ENCODE data around the gene TGM2. TPM values are rescaled to one million over a fixed set of nuclear protein-coding genes. Genes with fewer than 3 reads are reported as not detected.

Gene TGM2
- total RNA-seq, 2 experiments from 2014 or later = 0.35 TPM

DNA sequence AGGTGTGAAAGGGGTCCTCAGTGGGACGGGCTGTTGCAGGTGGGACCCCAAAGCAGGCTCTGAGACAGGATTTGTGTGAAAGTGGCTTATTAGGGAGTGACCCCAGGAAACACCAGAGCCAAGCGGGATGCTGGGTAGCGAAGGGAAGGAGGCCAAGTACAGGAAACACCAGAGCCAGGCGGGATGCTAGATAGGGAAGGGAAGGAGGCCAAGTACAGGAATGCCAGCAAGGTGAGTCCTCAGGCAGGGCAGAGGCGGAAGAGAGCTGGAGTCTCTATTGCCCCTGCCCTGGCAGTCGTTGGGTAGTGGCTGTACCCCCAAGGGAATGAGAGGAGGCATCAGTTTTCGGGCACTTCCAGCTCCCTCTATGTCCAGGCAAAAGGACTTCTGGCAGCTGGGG is 30.5 kb upstream of the TGM2 start:
- H3K27ac Mint-ChIP-seq = no peak overlapping the region
- DNase-seq (no peak), ATAC-seq (no peak)
- CTCF ChIA-PET = interaction anchor here (1.2 to 1.4 kb wide), 2 partner anchors 26 to 137 kb away, joined by 5 read pairs; no protein-coding TSS in a partner anchor
- no peak overlapping the region for H3K4me3 Mint-ChIP-seq
- H3K4me1 Mint-ChIP-seq = no peaks in the 10 kb centered on the region
- H3K9me3 Mint-ChIP-seq (ENCODE audit: low read depth) = no peaks in the 10 kb centered on the region
- H3K27me3 Mint-ChIP-seq = peaks cover 6% of the 10 kb centered on the region
- no peaks in the 10 kb centered on the region for H3K36me3 Mint-ChIP-seq

DNA sequence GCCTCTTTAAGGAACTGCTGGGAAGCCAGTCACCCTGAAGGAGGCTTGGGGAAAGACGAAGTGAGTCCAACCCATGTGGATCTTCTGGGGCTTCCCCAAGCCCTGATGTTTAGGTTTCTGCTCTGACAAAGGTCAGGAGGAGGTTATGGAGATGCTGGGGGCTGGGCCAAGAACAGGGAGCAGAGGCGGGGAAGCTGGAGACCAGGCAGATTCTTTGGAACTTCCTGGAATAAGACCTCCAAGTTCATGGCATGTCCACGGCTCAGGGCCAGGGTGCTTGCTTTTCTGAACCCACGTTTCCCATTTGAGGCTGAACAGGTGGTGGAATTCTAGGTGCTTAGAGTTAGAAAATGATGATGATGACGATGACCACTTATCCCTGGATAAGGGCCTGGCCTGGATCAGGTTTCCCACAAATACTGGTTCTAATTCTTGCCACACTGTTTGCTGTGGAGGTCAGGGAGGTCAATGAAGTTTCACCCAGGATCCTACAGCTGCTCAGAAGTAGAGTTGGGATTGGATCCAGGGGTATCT is 30.0 kb upstream of the TGM2 start:
- Mint-ChIP-seq H3K9me3 (ENCODE audit: low read depth) (no peaks in the 10 kb centered on the region), H3K4me3 (no peak overlapping the region), H3K27ac (no peak overlapping the region), H3K4me1 (no peaks in the 10 kb centered on the region), H3K27me3 (peaks cover 6% of the 10 kb centered on the region), H3K36me3 (no peaks in the 10 kb centered on the region)
- DNase-seq = no peak
- CTCF ChIA-PET = no interaction called here
- no peak for ATAC-seq

DNA sequence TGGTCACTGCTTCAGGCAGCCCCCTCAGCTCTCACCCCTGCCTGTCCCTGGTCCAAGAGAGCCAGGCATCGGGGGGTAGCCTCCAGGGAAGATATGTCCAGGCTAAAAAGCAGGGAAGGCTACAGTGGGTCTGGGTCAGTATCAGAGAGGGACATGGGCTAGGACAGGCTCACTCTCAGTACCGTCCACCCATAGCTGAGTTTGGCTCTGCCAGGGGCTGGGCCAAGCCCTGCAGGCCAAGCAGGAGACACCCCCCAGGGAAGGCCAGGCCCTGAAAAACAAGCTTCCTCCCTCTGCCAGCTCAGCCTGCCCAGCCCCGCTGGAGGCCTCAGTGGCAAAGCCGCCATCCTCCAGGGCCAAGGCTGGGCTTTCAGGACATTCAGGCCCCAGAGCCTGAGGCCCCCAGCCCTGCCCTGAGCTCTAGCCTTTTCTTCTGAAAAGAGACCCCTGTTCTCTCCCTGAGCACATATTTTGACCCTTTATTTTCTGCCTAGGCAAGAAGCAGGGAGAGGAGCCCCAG is 28.6 kb upstream of the TGM2 start:
- no peaks in the 10 kb centered on the region for H3K4me1 Mint-ChIP-seq
- no peak for ATAC-seq

DNA sequence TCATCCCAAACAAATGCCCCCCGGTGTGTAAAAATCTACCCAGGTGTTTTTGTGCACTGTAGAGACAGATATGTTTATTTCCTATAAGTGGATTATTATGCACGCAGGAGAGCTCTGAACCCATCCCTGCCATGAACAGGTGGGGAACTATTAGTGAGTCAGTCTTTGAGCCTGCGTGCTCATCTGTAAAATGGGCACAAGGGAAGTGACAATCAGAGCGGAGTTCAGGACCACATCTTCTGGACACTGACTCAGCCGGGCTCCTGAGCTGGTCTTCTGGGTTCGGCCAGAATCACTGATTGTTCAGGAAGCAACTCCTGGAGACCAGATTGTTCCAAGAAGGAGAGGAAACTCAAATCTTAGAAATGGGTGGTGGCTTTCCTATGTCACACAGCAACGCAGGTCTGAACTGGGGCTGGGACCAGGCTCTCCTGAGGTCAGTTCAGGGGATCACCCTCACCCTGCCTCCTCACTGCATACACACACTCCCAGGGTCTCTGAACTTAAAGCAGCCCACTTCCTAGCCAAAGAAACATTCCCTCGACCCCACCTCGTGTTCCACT is 27.3 kb upstream of the TGM2 start:
- H3K36me3 Mint-ChIP-seq = no peaks in the 10 kb centered on the region

More for the DNA sequence above, 28.6 kb upstream of the TGM2 start:
- DNase-seq = no peak
- H3K36me3 Mint-ChIP-seq = no peaks in the 10 kb centered on the region
- H3K9me3 Mint-ChIP-seq (ENCODE audit: low read depth) = no peaks in the 10 kb centered on the region
- no peak overlapping the region for H3K27ac Mint-ChIP-seq
- H3K27me3 Mint-ChIP-seq = peaks cover 18% of the 10 kb centered on the region
- CTCF ChIA-PET = no interaction called here
- H3K4me3 Mint-ChIP-seq = no peak overlapping the region

DNA sequence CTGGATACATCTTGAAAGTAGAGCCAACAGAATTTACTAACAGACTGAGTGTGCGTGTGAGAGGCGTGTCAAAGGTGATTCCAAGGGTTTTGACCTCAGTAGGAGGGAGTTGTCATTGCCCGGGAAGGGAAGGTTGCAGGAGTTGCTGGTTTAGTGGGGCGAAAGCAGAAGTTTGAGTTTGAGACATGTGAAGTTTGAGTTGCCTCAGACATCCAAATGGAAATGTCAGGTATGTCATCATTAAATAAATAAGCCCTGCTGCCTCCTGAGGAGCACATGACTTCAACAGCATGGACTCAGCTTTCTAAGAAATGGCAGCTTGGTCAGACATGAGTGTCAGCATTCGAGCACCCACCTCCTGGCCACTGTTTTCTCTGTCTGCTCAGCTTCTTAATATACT is 26.6 kb upstream of the TGM2 start:
- Mint-ChIP-seq H3K27me3 (peaks cover 20% of the 10 kb centered on the region), H3K27ac (no peak overlapping the region), H3K9me3 (ENCODE audit: low read depth) (no peaks in the 10 kb centered on the region), H3K4me3 (no peak overlapping the region), H3K36me3 (no peaks in the 10 kb centered on the region), H3K4me1 (no peaks in the 10 kb centered on the region)
- ATAC-seq (no peak), DNase-seq (no peak)
- CTCF ChIA-PET = no interaction called here

More for the DNA sequence above, 27.3 kb upstream of the TGM2 start:
- Mint-ChIP-seq H3K27me3 (peaks cover 19% of the 10 kb centered on the region), H3K4me1 (no peaks in the 10 kb centered on the region), H3K4me3 (no peak overlapping the region), H3K9me3 (ENCODE audit: low read depth) (no peaks in the 10 kb centered on the region), H3K27ac (no peak overlapping the region)
- DNase-seq = no peak
- no peak for ATAC-seq
- CTCF ChIA-PET = no interaction called here

DNA sequence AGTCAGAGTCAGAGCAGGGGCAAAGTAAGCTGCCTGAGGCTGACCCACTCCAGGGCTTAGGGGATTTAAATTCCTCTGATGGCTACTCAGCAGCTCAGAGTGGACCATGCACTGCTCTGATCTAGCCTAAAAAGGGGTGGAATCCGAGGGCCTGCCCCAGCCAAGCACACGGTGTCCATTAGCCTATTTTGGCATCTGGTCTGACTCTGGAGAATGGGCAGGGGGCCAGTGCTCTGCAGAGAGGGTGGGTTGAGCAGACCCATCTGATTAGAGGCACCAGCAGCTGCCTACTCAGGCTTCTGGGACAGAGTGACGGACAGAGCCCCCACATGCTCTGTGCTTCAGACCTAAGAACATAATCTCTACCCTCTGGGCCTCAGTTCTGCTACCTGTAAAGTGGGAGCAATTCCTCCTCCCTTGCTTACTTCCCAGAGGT is 25.9 kb upstream of the TGM2 start:
- Mint-ChIP-seq H3K36me3 (no peaks in the 10 kb centered on the region), H3K9me3 (ENCODE audit: low read depth) (no peaks in the 10 kb centered on the region), H3K27me3 (peaks cover 23% of the 10 kb centered on the region), H3K4me1 (no peaks in the 10 kb centered on the region), H3K4me3 (no peak overlapping the region), H3K27ac (no peak overlapping the region)
- CTCF ChIA-PET = no interaction called here
- no peak for DNase-seq
- ATAC-seq = no peak

DNA sequence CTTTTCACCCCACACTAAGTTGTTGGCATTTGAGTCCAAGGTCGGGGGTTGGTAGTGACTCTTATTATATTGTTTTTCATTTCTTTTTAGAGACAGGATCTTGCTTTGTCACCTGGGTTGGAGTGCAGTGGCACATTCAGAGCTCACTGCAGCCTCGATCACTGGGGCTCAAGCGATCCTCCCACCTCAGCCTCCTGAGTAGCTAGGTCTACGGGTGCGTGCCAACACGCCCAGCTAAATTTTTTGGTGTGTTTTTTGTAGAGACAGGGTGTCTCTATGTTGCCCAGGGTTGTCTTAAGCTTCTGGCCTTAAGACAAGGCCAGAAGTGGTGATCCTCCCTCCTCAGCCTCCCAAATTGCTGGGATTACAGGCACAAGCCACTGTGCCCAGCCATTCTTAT is 25.1 kb upstream of the TGM2 start:
- CTCF ChIA-PET = no interaction called here
- ATAC-seq (no peak), DNase-seq (no peak)
- no peaks in the 10 kb centered on the region for H3K36me3 Mint-ChIP-seq
- no peak overlapping the region for H3K4me3 Mint-ChIP-seq
- H3K27me3 Mint-ChIP-seq = peaks cover 29% of the 10 kb centered on the region
- H3K27ac Mint-ChIP-seq = no peak overlapping the region
- no peaks in the 10 kb centered on the region for H3K9me3 Mint-ChIP-seq (ENCODE audit: low read depth)
- H3K4me1 Mint-ChIP-seq = no peaks in the 10 kb centered on the region

DNA sequence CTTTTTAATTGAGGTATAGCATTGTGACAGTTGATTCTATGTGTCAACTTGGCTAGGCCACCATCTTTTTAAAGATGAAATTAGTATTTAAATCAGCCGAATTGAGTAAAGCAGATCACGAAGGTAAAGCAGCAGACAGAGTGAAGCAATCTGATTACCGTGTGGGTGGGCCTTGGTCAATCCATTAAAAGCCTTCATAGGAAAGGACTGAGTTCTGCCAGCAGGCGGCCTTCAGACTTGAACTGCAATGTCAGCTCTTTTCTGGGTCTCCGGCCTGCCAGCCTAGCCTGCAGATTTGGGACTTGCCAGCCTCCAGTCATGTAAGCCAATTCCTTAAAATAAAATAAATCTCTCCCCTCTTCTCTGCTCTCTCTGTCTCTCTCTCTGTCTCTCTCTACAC is 22.4 kb upstream of the TGM2 start:
- DNase-seq (no peak), ATAC-seq (no peak)
- H3K36me3 Mint-ChIP-seq = no peaks in the 10 kb centered on the region
- CTCF ChIA-PET = interaction anchor here (1.5 kb wide), 1 partner anchor 34 kb away, joined by 3 read pairs; no protein-coding TSS in a partner anchor
- H3K4me3 Mint-ChIP-seq = no peak overlapping the region
- no peaks in the 10 kb centered on the region for H3K9me3 Mint-ChIP-seq (ENCODE audit: low read depth)
- no peaks in the 10 kb centered on the region for H3K4me1 Mint-ChIP-seq
- H3K27me3 Mint-ChIP-seq = peaks cover 42% of the 10 kb centered on the region
- H3K27ac Mint-ChIP-seq = no peak overlapping the region

DNA sequence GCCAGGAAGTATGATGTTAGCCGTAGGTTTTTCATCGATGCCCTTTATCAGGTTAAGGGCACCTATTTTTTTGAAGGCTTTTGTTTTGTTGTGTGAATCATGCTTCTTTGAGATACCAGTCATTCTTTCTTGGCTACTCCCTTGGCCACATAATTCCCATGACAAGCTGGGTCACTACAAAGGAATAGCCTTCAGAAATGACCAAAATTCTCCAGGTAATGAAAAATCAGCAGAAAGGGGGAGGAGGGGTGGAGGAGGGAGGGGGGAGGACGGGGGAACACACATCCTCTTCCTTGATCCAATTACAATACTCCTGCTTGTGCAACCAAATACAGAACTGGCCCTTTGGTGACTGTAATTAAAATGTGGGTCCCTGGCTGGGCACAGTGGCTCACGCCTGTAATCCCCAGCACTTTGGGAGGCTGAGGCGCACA is 21.7 kb upstream of the TGM2 start:
- peaks cover 45% of the 10 kb centered on the region for H3K27me3 Mint-ChIP-seq
- no peaks in the 10 kb centered on the region for H3K9me3 Mint-ChIP-seq (ENCODE audit: low read depth)
- ATAC-seq = no peak
- H3K4me1 Mint-ChIP-seq = no peaks in the 10 kb centered on the region
- no peaks in the 10 kb centered on the region for H3K36me3 Mint-ChIP-seq
- no peak for DNase-seq
- no peak overlapping the region for H3K27ac Mint-ChIP-seq
- H3K4me3 Mint-ChIP-seq = no peak overlapping the region
- CTCF ChIA-PET = interaction anchor here (1.5 kb wide), 1 partner anchor 35 kb away, joined by 3 read pairs; no protein-coding TSS in a partner anchor

DNA sequence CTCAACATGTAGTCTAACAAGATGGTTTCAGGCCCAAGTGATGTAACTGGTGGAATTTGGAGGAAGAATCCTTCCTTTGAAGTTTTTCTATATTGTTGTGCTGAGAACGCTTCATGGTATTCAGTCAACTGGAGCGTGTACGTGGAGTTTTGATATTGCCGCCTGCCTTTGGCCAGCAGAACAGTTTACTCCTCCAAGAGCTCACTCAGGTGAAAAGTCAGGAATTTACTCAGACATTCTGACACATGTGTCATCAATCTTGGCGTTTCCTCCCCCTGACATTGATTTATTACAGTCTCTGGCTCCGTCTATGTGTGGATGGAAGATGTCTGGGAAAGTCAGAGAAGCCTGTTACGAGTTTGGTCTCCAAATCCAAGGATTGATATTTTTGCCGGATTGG is 19.0 kb upstream of the TGM2 start:
- DNase-seq (no peak), ATAC-seq (no peak)
- Mint-ChIP-seq H3K4me3 (no peak overlapping the region), H3K27ac (no peak overlapping the region), H3K27me3 (peaks cover 32% of the 10 kb centered on the region), H3K9me3 (ENCODE audit: low read depth) (no peaks in the 10 kb centered on the region), H3K4me1 (no peaks in the 10 kb centered on the region), H3K36me3 (no peaks in the 10 kb centered on the region)
- CTCF ChIA-PET = no interaction called here

DNA sequence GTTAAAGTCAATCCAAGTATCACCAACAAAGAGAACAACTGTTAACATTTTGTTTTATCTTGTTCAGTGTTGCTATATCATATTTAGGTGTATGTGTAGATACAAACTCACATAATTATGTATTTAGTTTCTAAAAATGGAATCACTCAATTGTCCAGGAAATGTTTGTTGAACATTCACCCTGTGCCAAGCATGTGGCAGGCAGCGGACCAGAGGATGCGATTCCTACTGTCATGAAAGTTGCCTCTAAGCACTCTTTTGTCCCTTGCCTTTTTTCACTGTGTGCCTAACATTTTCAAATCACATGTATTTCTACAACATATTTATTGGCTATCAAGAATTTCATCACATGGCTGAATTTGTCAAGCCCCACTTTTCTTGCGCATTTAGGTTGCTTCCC is 16.9 kb upstream of the TGM2 start:
- CTCF ChIA-PET = no interaction called here
- Mint-ChIP-seq H3K27me3 (peaks cover 35% of the 10 kb centered on the region), H3K4me1 (no peaks in the 10 kb centered on the region), H3K9me3 (ENCODE audit: low read depth) (no peaks in the 10 kb centered on the region), H3K36me3 (no peaks in the 10 kb centered on the region), H3K4me3 (no peak overlapping the region), H3K27ac (no peak overlapping the region)
- no peak for ATAC-seq
- no peak for DNase-seq

DNA sequence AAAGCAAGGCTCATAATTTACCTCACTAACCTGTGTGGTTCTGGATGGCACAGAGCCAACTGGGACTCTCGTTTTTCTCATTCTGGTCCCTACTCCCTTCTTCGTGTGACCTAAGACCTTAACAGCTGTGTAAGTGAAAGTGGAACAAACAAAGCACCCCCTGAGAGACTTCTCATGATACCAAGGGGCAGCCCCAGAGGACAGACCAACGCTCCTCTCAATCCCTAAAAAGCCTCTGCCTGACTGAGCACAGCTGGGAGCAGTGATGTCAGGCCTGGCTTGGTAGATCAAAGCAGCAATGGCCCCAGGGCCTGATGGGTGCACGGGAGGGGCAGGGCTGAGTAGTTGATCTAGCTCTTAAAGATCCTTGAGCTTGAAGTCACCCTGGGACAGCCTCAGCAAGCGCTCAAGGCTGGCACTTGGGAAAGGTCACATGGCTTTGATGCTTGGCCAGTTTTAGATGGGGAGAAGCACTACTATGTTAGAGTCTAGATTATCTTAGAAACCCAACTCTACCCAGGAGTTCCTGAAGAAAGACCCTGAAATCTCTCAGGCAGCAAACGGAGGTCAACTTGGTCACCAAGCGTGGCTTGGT is 16.2 kb upstream of the TGM2 start:
- Mint-ChIP-seq H3K27ac (no peak overlapping the region), H3K36me3 (no peaks in the 10 kb centered on the region), H3K9me3 (ENCODE audit: low read depth) (no peaks in the 10 kb centered on the region), H3K4me3 (no peak overlapping the region), H3K27me3 (peaks cover 31% of the 10 kb centered on the region), H3K4me1 (no peaks in the 10 kb centered on the region)
- CTCF ChIA-PET = no interaction called here
- ATAC-seq (no peak), DNase-seq (no peak)

DNA sequence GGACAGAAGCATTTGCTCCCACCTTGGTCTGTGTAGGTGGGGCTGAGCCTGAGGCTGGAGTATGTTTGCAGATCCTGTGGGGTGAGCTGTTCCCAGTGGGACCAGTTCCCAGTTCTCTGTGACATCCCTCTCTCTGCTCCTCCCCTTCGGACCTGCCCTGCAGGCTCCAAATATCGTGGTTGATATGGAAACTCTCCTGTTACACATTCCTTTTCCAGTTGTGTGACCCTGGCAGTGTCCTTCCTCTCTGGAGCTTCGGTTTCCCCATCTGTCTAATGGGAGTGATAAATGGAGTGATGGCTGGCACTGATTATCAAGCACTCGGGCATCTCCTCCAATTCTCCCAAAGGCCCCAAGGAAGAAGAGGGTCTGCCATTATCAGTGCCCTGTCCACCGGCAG is 15.7 kb upstream of the TGM2 start:
- CTCF ChIA-PET = no interaction called here
- peaks cover 29% of the 10 kb centered on the region for H3K27me3 Mint-ChIP-seq
- H3K4me3 Mint-ChIP-seq = no peak overlapping the region
- ATAC-seq (no peak), DNase-seq (no peak)
- no peaks in the 10 kb centered on the region for H3K4me1 Mint-ChIP-seq
- H3K36me3 Mint-ChIP-seq = no peaks in the 10 kb centered on the region
- H3K9me3 Mint-ChIP-seq (ENCODE audit: low read depth) = no peaks in the 10 kb centered on the region
- H3K27ac Mint-ChIP-seq = no peak overlapping the region

DNA sequence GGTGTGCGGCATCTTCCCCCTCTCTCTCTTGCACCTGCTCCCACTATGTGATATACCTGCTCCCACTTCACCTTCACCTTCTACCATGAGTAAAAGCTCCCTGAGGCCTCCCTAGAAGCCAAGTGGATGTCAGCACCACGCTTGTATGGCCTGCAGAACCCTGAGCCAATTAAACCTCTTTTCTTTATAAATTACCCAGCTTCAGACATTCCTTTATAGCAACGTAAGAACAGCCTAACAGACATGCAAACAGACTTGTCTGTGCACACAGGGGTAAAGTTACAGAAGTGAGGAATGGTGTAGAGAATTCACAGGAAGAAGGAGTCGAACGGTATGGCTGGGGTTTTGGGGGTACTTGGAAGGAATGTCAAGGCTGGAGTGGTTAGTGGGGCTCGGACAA is 14.8 kb upstream of the TGM2 start:
- H3K27me3 Mint-ChIP-seq = peaks cover 23% of the 10 kb centered on the region
- no peaks in the 10 kb centered on the region for H3K4me1 Mint-ChIP-seq

More for the DNA sequence above, 14.8 kb upstream of the TGM2 start:
- ATAC-seq (no peak), DNase-seq (no peak)
- Mint-ChIP-seq H3K36me3 (no peaks in the 10 kb centered on the region), H3K27ac (no peak overlapping the region), H3K4me3 (no peak overlapping the region), H3K9me3 (ENCODE audit: low read depth) (no peaks in the 10 kb centered on the region)
- CTCF ChIA-PET = no interaction called here

Data from activated CD8-positive, alpha-beta memory T cell treated with anti-CD3 and anti-CD28 coated beads, Interleukin-2, amount 10 ng/mL, durations not matched to agents 7 days and 5 days (primary cell).